K562 (cell line): ENCODE measurements around the gene ZNF609. TPM values are rescaled to one million over a fixed set of nuclear protein-coding genes. Genes with fewer than 3 reads are reported as not detected.

Source experiments
- BRD9 ChIP-seq: fragments of 450-650 bp; IDR thresholded peaks from 2 replicates; pipeline ENCODE4 v1.6.1; 2018; ENCODE audit warnings: low read depth; ENCODE audit not compliant: partially characterized antibody
- CCAR2 ChIP-seq: fragments of 200-400 bp; formaldehyde crosslinking; IDR thresholded peaks from 2 replicates; pipeline ENCODE4 v1.6.1; 2017; ENCODE audit warnings: mild to moderate bottlenecking, low read depth, low read length
- MGA ChIP-seq: fragments of 450-650 bp; IDR thresholded peaks from 2 replicates; pipeline ENCODE4 v1.6.1; 2016; ENCODE audit warnings: mild to moderate bottlenecking, moderate library complexity
- NFIX ChIP-seq: fragments of 250-450 bp; sonication (Bioruptor Pico); IDR thresholded peaks from 2 replicates; pipeline ENCODE4 v1.4.0; 2020; ENCODE audit warnings: low read depth, mild to moderate bottlenecking, moderate library complexity
- SIX5 ChIP-seq, 2 experiments: IDR thresholded peaks; 2 replicates each; pipeline ENCODE4 v1.6.1; 2011; ENCODE audit warnings: low read length in 2 of 2, borderline replicate concordance in 1 of 2, low read depth in 1 of 2, mild to moderate bottlenecking in 1 of 2, moderate library complexity in 1 of 2; ENCODE audit not compliant: insufficient read depth in 1 of 2
- TEAD4 ChIP-seq, 2 experiments: sonication (generic) in 1 of 2; formaldehyde crosslinking in 1 of 2; IDR thresholded peaks; 2 replicates each; pipeline versions ENCODE4 v1.6.1 to v1.8.0; 2012 to 2022; ENCODE audit warnings: borderline replicate concordance in 1 of 2, inconsistent platforms in 1 of 2, low read length in 1 of 2, mild to moderate bottlenecking in 1 of 2, missing genetic modification reagents in 1 of 2
- ZFP91 ChIP-seq: sonication (generic); formaldehyde crosslinking; IDR thresholded peaks from 2 replicates; pipeline ENCODE4 v1.8.0; 2022; ENCODE audit warnings: mild to moderate bottlenecking, missing genetic modification reagents
- polyA plus RNA-seq, 8 experiments: library from polyadenylated mRNA; depleted of rRNA in 4 of 8; stranded (reverse) in 5 of 8; unstranded in 3 of 8; fragments of >200 nt; fragmentation: Nextera tagmentation in 2 of 8; fragmentation: Illumina TruSeq in 1 of 8; extraction: Ambion mirVana in 2 of 8; extraction: Trizol in 1 of 8; gene quantifications; 2 replicates each; pipeline versions ENCODE4 v1.2.1 to v1.2.3, GENCODE V29; 2011 to 2014; ENCODE audit warnings: inconsistent platforms in 1 of 8, missing spikeins in 1 of 8
- total RNA-seq, 7 experiments: library from RNA; depleted of rRNA in 6 of 7; stranded (reverse); fragments of >200 nt in 6 of 7; fragmentation: Illumina TruSeq in 2 of 7; extraction: Trizol in 2 of 7; gene quantifications; 2 replicates each; pipeline versions ENCODE4 v1.2.1 to v1.2.3, GENCODE V29; 2011 to 2021; ENCODE audit warnings: low replicate concordance in 1 of 7
- TF ChIP-seq, protein P1 (sequence below): fragments of 150-350 bp; IDR thresholded peaks from 2 replicates; pipeline ENCODE4 v1.6.1; 2014; ENCODE audit warnings: low read depth, mild to moderate bottlenecking, low read length, borderline replicate concordance

ZNF609 gene
- total and polyA plus RNA-seq, 9 of the 15 experiments (the other 6 are each of a cell fraction or from before 2014, with no cell fraction given): 3.0 to 38.7 (median 17.8) TPM

- no peak for TF ChIP-seq MGA
- TF ChIP-seq CCAR2: no peak
- TF ChIP-seq, protein P1, sequence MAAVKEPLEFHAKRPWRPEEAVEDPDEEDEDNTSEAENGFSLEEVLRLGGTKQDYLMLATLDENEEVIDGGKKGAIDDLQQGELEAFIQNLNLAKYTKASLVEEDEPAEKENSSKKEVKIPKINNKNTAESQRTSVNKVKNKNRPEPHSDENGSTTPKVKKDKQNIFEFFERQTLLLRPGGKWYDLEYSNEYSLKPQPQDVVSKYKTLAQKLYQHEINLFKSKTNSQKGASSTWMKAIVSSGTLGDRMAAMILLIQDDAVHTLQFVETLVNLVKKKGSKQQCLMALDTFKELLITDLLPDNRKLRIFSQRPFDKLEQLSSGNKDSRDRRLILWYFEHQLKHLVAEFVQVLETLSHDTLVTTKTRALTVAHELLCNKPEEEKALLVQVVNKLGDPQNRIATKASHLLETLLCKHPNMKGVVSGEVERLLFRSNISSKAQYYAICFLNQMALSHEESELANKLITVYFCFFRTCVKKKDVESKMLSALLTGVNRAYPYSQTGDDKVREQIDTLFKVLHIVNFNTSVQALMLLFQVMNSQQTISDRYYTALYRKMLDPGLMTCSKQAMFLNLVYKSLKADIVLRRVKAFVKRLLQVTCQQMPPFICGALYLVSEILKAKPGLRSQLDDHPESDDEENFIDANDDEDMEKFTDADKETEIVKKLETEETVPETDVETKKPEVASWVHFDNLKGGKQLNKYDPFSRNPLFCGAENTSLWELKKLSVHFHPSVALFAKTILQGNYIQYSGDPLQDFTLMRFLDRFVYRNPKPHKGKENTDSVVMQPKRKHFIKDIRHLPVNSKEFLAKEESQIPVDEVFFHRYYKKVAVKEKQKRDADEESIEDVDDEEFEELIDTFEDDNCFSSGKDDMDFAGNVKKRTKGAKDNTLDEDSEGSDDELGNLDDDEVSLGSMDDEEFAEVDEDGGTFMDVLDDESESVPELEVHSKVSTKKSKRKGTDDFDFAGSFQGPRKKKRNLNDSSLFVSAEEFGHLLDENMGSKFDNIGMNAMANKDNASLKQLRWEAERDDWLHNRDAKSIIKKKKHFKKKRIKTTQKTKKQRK: no peak
- TF ChIP-seq ZFP91 (CRISPR knock-in tag): no peak
- no peak for TF ChIP-seq SIX5 (IDR thresholded peaks at IDR 0.05; ENCODE audit: borderline replicate concordance in 1 of 2, insufficient read depth in 1 of 2, low read depth in 1 of 2, low read length in 2 of 2)
- TF ChIP-seq NFIX (CRISPR knock-in tag): no peak
- TF ChIP-seq TEAD4 (IDR thresholded peaks at IDR 0.05; ENCODE audit: low read length): peak; percentile 49; the same call in 1 of the 2 replicates
- TF ChIP-seq TEAD4 (CRISPR knock-in tag; IDR thresholded peaks at IDR 0.05; ENCODE audit: borderline replicate concordance): no peak
- TF ChIP-seq BRD9: no peak
Measured at GRCh38 chr15:64459066-64459781, 1.2 kb upstream of the ZNF609 start (continued).
